Jurkat, Clone E6-1 (cell line): ENCODE measurements around the gene WNT9B.
"Not testable (repeated sequence)": the region's sequence is repeated elsewhere in the genome, so short reads cannot be mapped to it uniquely, and the experiment has no call there.

Experiments used
- DNase-seq: peaks from one replicate; pipeline ENCODE4 v3.0.0-alpha.2; 2011; ENCODE audit warnings: low read depth, low spot score
- H3K4me3 ChIP-seq: 2 replicates; pipeline ENCODE4 v1.5.1; 2011; ENCODE audit warnings: mild to moderate bottlenecking, low read length, control low read depth, moderate library complexity

WNT9B gene

DNA sequence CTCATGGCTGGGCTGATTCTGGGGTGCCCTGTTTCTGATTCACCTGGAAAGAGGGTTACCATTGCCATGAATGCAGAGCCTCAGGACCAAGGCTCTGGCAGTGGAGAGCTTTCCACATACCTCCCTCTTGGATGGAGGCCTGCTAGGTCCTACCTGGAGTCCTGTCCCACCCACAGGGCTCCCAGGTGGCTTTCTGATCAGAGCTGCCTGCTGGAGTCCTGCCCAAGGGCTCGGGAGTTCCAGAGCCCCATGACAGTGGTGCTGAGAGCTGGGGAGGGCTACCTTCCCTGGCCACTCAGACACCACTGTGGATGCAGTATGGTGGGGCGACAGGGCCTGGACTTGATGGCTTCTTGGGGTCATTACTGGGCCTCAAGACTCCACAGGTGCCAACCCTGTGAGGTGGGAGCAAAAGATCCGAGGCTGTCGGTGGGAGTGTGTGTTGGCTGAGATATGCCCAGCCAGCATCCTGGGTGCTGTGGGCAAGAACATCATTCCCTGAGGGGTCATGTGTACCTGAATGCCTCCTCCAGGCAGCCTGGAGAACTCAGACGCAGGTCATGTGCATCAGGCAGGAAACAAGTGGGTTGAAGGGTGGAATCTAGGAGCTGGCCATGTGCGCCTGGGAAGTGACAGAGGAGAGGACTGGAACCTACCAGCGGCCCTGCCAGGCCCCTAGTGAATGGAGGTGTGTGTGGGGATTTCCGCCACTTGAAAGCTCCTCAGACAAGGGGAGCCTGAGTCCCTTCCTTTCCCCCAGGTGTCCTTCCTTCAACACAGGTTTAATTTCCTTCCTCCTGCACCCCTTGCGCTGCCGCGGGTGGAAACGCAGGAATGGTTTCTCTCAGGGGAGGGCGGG is 30.6 kb upstream of the WNT9B start:
- no peak overlapping the region for H3K4me3 ChIP-seq
- DNase-seq: no peak

- DNase-seq: no peak
- H3K4me3 ChIP-seq: no peak overlapping the region
These were observed 29.6 kb upstream of the WNT9B start for GRCh38 chr17:46821482-46822387.

- no peak for DNase-seq
- no peak overlapping the region for H3K4me3 ChIP-seq
These were observed 28.9 kb upstream of the WNT9B start for GRCh38 chr17:46822388-46822921.

- DNase-seq: no peak
- no peak overlapping the region for H3K4me3 ChIP-seq
These were observed 27.7 kb upstream of the WNT9B start for GRCh38 chr17:46823657-46824056.

DNA sequence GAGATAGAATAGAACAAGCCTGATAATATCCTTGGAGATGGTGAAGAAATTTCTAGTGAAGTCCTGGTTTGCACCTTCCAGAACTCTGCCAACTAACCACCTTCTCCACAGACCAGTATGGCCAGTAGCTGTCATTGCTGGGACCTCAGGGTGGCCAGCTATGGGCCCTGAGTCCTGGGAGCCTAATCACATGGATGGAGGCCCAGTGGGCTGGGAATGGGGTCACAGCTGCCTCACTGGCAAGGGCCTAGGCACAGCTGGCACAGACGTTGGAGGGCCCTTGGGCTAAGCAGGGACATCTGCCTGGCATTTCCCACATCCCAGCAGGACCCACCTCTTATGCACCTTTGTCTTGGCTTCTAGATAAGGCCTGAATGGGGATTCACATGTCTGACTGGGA is 25.3 kb upstream of the WNT9B start:
- no peak for DNase-seq
- H3K4me3 ChIP-seq: no peak overlapping the region

GRCh38 chr17:46827274-46827673 is 24.1 kb upstream of the WNT9B start:
- DNase-seq: no peak
- no peak overlapping the region for H3K4me3 ChIP-seq

DNA sequence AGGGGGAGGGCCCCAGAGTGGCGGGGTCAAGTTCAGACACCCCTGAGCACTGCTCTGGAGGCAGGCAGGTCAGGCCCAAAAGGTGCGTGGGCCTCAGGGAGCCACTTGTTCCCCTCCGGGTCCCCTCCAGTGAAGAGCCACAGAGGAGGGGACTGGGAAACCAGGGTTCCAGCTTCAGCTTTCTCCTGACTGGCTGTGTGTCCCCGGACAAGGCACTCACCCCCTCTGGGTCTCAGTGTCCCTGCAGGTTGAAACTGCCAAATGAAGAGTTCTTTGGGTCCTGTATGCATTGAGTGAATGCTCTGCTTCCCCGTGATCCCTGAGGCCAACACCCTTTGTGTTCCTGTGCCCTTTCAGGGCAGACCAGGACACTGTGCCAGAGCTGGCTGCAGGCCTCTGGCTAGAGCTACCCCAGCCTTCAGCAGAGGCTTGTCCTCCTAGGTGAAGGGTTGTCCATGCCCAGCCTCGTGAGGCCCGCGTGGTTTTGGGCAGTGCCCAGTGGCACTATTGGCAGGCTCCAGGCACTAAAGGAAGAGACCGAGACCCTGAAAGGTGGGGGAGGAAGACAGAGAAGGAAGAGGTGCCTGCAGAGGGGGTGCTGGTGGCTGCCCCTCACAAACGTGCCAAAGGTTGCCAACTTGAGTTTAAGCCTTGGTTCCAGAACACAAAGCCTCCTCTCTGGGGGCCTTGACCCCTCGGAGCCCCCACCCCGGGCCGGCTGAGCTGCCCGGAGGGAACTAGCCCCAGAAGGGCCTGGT is 19.6 kb upstream of the WNT9B start:
- no peak for DNase-seq
- H3K4me3 ChIP-seq: no peak overlapping the region

DNA sequence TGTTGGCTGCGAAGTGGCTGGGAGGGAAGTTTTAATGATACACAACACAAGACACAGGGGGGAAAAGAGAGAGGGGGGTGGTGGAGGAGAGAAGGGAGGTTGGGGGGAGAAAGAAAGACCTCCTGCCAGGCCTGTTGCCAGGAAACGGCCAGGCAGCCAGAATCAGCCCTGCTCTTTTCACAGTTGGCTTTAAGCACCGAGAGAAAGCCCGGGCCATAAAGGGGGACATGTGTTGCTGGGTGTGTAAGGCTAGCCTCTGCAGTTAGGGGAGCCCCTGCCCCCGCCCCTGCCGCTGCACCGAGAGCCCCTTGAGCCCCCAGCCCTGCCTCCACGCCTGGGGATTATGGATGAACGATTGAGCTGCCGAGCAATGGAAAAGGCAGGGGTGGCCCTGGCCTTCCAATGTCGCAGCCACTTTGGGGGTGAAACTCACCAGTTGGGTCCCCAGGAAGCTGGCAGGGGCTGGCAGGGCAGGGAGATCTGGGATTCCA is 19.0 kb upstream of the WNT9B start:
- no peak overlapping the region for H3K4me3 ChIP-seq
- no peak for DNase-seq

GRCh38 chr17:46832945-46833839 is 18.2 kb upstream of the WNT9B start:
- DNase-seq: no peak
- H3K4me3 ChIP-seq: no peak overlapping the region

DNA sequence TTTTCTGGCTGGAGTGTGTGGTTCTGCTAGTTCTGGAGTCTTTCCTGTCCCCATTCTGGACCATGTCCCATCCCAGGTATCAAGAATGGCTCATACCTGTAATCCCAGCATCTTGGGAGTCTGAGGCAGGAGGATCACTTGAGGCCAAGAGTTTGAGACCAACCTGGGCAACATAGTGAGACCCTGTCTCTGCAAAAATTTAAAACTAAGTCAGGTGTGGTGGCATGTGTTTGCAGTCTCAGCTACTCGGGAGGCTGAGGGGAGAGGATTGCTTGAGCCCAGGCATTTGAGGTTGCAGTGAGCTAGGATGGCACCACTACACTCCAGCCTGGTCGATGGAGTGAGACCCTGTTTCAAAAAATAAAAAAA is 17.6 kb upstream of the WNT9B start:
- no peak overlapping the region for H3K4me3 ChIP-seq
- no peak for DNase-seq

DNA sequence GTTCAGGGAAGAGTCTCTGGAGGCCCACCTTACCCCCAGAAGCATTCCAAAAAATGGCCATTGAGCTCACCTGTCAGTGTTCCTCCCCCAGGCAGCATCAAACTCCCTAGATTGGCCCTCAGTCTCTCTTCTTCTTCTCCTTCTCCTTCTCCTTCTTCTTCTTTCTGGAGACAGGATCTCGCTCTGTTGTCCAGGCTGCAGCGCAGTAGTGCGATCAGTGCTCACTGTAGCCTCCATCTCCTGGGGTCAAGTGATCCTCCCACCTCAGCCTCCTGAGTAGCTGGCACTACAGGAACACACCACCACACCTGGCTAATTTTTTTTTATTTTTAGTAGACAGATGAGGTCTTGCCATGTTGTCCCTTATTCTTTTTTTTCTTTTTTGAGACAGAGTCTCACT is 16.5 kb upstream of the WNT9B start:
- no peak for DNase-seq
- no peak overlapping the region for H3K4me3 ChIP-seq

GRCh38 chr17:46836500-46836899 is 14.9 kb upstream of the WNT9B start:
- no peak for DNase-seq
- H3K4me3 ChIP-seq: no peak overlapping the region

DNA sequence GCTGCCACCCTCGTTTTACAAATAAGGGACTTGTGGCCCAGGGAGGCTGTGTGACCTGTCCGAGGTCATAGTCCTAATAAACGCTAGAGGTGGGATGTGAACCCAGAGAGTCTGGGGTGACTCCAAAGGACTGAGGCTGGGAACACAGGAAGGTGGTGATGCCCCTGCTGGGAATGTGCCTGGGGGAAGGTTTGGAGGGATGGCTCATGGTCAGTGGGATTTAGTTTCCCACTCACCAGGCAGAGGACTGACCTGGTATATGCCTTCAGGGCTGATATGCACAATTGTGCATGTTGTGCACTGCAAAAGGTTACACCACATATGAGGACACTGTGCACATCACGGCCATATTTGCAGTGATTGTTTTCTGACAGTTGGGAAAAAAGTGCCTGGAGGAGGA is 13.9 kb upstream of the WNT9B start:
- H3K4me3 ChIP-seq: no peak overlapping the region
- DNase-seq: no peak

DNA sequence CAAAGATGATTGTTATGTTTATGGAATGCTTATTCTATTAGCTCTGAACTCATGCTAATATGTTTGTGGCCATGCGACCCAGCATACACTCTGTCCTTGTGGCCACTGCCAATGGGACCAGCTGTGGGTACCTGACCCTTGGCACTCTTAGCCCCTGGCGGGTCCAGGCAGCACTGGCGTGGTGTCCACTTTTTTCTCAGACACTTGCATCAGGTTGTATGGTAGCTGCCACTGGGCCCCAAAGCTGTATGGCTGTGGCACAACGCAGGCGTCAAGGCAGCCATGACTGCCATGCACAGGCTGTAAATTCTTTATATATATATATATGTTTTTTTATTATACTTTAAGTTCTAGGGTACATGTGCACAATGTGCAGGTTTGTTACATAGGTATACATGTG is 12.2 kb upstream of the WNT9B start:
- H3K4me3 ChIP-seq: no peak overlapping the region
- no peak for DNase-seq

GRCh38 chr17:46840596-46840995 is 10.8 kb upstream of the WNT9B start:
- not testable (repeated sequence) for DNase-seq, H3K4me3 ChIP-seq

DNA sequence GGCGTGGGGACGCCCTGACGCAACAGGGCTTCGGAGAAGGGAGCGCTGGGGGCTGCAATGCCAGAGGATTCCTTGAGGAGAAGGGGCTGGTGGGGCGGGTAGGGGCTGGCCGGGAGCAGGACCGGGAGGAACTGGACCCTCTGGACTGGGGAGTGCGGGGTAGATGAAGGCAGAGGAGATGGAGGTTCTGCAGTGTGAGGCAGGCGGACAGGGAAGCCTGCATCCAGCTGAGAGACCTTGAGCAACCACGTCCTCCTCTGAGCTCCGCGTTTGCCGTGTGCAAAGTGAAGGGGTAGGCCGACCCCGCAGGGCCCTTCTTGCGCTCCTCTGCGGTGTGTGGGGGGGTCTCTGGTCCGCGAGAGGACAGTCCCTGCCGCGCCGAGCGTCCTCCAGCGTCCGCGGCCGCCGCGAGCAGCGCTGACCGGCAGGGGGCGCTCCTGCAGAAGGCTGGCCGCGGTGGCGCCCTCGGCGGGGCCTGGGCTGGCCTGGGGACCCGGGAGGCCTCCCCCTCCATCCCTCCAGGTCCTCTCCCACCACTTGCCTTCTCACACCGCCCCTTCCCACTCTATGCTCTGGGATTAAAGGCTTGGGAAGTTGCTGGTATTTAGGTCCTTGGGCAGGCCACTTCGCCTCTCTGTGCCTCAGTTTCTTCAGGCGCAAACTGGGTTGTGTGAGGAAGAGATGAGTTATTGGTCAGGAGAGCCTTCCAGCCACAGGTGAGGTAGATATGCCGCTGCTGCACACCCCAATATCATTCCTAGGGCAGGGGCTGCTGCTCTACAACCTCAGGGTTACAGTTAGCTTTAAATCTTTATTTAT is 9.6 kb upstream of the WNT9B start:
- DNase-seq: no peak
- no peak overlapping the region for H3K4me3 ChIP-seq

DNA sequence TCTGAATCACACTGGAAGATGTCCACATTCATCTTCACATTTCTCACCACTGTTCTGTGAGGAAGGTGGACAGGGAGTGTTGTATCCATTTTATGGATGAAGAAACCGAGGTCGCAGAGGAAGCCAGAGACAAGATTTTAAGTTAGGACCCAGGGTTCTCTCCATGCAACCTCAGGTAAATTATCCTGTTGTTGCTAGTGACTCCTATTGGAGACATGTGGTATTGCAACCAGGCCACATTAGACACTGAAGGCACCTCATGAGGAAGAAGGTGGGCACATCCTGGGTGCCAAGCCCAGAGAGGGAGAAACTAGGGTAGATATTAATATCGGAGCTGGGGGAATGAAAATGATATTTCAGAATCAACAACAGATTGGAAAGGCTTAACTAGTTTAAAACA is 8.5 kb upstream of the WNT9B start:
- no peak for DNase-seq
- no peak overlapping the region for H3K4me3 ChIP-seq
